HL-60 (cell line): Measurements from ENCODE around the gene FXYD2.

Experiments
- DNase-seq, 2 experiments: peaks; one replicate each; pipeline ENCODE4 v3.0.0-alpha.2; 2010 to 2020; ENCODE audit warnings: low read depth in 1 of 2, low spot score in 1 of 2
- H3K27ac ChIP-seq: fragments of 250-450 bp; sonication (Bioruptor Pico); replicated peaks from 2 replicates; pipeline ENCODE4 v1.5.1; 2020; ENCODE audit warnings: mild to moderate bottlenecking, moderate library complexity
- H3K27me3 ChIP-seq: fragments of 250-450 bp; sonication (Bioruptor Pico); 2 replicates; pipeline ENCODE4 v1.5.1; 2021; ENCODE audit warnings: mild to moderate bottlenecking, moderate library complexity; ENCODE audit not compliant: insufficient read depth, poor library complexity, severe bottlenecking
- H3K4me3 ChIP-seq: replicated peaks from 2 replicates; pipeline ENCODE4 v1.5.1; 2011; ENCODE audit warnings: mild to moderate bottlenecking, control low read depth, low read length; ENCODE audit not compliant: insufficient read depth
- GABPA ChIP-seq: IDR thresholded peaks from 2 replicates; pipeline ENCODE4 v1.6.1; 2012; ENCODE audit warnings: low read depth
- POLR2AphosphoS5 ChIP-seq: IDR thresholded peaks from 2 replicates; pipeline ENCODE4 v1.6.1; 2012; ENCODE audit warnings: low read depth
- SPI1 ChIP-seq: IDR thresholded peaks from 2 replicates; pipeline ENCODE4 v1.6.1; 2012; ENCODE audit warnings: low read depth, mild to moderate bottlenecking, borderline replicate concordance
- TF ChIP-seq, protein P1 (sequence below): IDR thresholded peaks from one replicate; pipeline ENCODE4 v1.5.1; 2011; ENCODE audit warnings: low read length, control low read depth, inconsistent platforms; ENCODE audit not compliant: insufficient read depth
- TF ChIP-seq, protein P2 (sequence below): IDR thresholded peaks from 2 replicates; pipeline ENCODE4 v1.6.1; 2012; ENCODE audit warnings: low read depth; ENCODE audit not compliant: insufficient replicate concordance

FXYD2 gene

DNA sequence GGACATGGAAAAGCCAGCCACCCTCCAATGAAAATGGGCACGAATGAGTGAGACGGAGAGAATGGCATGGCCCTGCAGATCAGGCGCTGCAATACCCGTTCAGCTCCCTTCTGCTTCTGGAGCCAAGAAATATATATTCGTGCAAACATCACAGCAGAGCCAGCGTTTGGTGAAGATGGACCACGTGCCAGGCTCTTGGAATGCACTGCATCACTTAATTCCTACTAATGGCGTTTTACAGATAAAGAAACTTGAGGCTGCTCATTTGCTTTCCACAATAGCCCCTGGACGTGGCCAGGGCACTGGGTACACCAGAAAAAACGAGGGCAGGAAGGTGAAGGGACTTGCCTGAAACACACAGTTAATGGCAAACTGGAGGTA is 1.6 kb upstream of the FXYD2 start:
- Histone ChIP-seq H3K27me3 (no peaks in the 10 kb centered on the region), H3K27ac (no peak overlapping the region), H3K4me3 (no peak overlapping the region)
- TF ChIP-seq SPI1, result no peak
- no peak for TF ChIP-seq GABPA
- TF ChIP-seq, protein P1, sequence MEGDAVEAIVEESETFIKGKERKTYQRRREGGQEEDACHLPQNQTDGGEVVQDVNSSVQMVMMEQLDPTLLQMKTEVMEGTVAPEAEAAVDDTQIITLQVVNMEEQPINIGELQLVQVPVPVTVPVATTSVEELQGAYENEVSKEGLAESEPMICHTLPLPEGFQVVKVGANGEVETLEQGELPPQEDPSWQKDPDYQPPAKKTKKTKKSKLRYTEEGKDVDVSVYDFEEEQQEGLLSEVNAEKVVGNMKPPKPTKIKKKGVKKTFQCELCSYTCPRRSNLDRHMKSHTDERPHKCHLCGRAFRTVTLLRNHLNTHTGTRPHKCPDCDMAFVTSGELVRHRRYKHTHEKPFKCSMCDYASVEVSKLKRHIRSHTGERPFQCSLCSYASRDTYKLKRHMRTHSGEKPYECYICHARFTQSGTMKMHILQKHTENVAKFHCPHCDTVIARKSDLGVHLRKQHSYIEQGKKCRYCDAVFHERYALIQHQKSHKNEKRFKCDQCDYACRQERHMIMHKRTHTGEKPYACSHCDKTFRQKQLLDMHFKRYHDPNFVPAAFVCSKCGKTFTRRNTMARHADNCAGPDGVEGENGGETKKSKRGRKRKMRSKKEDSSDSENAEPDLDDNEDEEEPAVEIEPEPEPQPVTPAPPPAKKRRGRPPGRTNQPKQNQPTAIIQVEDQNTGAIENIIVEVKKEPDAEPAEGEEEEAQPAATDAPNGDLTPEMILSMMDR, result no peak
- TF ChIP-seq, protein P2, sequence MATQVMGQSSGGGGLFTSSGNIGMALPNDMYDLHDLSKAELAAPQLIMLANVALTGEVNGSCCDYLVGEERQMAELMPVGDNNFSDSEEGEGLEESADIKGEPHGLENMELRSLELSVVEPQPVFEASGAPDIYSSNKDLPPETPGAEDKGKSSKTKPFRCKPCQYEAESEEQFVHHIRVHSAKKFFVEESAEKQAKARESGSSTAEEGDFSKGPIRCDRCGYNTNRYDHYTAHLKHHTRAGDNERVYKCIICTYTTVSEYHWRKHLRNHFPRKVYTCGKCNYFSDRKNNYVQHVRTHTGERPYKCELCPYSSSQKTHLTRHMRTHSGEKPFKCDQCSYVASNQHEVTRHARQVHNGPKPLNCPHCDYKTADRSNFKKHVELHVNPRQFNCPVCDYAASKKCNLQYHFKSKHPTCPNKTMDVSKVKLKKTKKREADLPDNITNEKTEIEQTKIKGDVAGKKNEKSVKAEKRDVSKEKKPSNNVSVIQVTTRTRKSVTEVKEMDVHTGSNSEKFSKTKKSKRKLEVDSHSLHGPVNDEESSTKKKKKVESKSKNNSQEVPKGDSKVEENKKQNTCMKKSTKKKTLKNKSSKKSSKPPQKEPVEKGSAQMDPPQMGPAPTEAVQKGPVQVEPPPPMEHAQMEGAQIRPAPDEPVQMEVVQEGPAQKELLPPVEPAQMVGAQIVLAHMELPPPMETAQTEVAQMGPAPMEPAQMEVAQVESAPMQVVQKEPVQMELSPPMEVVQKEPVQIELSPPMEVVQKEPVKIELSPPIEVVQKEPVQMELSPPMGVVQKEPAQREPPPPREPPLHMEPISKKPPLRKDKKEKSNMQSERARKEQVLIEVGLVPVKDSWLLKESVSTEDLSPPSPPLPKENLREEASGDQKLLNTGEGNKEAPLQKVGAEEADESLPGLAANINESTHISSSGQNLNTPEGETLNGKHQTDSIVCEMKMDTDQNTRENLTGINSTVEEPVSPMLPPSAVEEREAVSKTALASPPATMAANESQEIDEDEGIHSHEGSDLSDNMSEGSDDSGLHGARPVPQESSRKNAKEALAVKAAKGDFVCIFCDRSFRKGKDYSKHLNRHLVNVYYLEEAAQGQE, result no peak
- TF ChIP-seq POLR2AphosphoS5, result no peak
- DNase-seq, result no peak

DNA sequence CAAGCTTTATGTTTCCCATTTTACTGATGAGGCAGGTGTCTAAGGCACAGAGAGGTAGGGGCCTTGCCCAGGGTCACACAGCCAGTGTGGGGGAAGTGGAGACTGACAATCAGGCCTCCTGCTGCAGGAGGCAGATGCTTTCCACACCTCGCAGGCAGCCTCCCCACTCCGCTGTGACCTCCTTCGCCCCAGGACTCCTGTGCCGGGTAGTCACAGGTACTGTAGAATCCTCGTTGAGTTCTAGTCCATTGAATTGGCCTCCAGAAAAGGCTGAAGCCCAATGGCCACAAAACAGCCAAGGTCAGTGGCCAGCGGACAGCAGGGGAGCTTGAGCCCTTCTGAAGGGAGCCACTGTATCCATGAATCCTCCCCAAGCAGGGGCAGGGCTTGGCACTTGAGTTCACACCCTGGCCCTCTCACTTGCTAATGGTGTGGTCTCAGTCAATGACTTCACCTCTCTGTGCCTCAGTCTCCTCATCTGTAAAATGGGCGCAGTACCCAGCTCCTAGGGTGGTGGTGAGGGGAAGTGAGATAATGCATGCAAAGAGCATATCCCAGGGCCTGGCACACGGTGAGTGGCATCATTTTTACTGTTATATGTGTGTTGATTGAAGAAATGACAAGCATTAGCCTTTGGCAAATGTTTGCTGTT is 1.1 kb upstream of the FXYD2 start:
- H3K27ac ChIP-seq, result no peak overlapping the region
- no peaks in the 10 kb centered on the region for H3K27me3 ChIP-seq
- TF ChIP-seq GABPA (no peak), POLR2AphosphoS5 (no peak), SPI1 (no peak)
- TF ChIP-seq, protein P1, result no peak
- TF ChIP-seq, protein P2, result no peak
- no peak overlapping the region for H3K4me3 ChIP-seq
- no peak for DNase-seq

DNA sequence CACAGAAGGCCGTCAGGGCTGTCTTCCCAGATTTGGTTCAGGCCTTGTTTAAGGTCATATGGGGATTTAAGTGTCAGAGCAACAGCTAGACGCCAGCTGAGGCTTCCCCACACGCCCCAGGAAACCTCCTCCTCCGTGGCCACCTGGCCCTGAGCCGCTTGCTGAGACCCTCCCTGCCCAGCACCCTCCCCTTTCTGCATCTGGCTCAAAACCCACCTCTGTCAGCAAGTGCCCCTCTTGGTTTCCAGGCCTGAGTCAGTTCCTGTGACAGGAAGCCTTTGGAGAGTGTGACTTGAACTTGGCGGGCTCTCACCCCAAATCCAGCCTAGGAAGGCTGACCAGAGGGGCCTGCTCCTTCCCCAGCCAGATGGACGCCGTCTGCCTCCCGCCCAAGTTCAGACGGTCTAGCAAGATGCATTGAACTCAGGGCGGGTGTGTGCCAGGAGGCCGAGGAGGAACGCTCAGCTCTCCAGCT is 561 bp downstream of the FXYD2 start:
- no peak overlapping the region for H3K4me3 ChIP-seq
- no peak for DNase-seq
- no peak for TF ChIP-seq SPI1
- TF ChIP-seq, protein P2, result no peak
- TF ChIP-seq GABPA, result no peak
- no peak for TF ChIP-seq POLR2AphosphoS5
- TF ChIP-seq, protein P1, result no peak
- no peak overlapping the region for H3K27ac ChIP-seq
- no peaks in the 10 kb centered on the region for H3K27me3 ChIP-seq
